Fibroblast of skin of abdomen (primary cell): Measurements from ENCODE around the gene FHL3. TPM values are rescaled to one million over a fixed set of nuclear protein-coding genes. Genes with fewer than 3 reads are reported as not detected.

Source experiments
- DNase-seq: peaks from one replicate; pipeline ENCODE4 v3.0.0-alpha.2; 2013
- polyA plus RNA-seq, 2 experiments: library from polyadenylated mRNA; unstranded; fragments of 120-200 nt; gene quantifications; one replicate each; pipeline ENCODE4 v1.2.1, GENCODE V29; 2013; ENCODE audit not compliant: insufficient read length in 2 of 2

Gene FHL3, protein sequence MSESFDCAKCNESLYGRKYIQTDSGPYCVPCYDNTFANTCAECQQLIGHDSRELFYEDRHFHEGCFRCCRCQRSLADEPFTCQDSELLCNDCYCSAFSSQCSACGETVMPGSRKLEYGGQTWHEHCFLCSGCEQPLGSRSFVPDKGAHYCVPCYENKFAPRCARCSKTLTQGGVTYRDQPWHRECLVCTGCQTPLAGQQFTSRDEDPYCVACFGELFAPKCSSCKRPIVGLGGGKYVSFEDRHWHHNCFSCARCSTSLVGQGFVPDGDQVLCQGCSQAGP
- 98.4 TPM for polyA plus RNA-seq (2013, experiment 1 of 2; ENCODE audit: insufficient read length)
- polyA plus RNA-seq (2013, experiment 2 of 2; ENCODE audit: insufficient read length), result 104 TPM

DNA sequence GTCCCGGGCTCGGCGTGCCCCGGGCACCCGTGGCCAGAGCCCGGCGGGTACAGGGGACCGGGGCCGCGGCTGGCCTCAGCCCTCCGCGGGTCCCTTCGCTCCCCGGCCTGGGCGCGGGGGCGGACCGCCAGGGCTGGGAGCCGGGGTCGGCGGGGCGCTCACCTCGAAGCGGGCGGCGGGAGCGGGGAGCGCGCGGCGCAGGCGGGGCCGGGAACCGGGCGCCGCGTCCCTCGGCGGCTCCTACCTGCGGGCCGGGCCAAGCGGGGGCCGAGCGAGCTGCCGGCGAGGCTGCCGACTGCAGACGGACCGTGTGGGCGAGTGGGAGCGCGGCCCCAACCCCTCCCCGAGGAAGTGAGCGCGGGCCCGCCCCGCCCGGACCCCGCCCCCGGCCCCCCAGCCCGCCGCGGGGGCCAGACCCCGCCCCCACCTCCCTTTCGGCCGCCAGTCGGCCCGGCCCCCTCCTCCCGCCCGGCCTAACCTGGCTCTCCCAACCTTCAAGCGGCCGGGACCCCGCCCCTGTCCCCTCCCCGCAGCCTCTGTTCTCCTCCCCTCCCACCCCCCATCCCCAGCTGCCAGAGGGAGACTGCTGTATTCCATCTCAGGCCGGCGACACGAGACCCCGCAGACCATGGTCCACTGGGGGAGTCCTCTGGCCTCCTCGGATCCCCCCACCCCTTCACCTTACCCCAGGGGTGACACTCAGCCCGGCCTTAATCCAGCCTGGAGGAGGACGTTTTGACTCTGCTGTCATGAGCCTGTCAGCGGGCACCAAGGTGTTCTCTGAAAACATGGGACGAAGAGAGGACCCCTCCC, at the start of gene FHL3:
TSS of gene FHL3 (minus strand) at position 320 of the 813 bp plus-strand sequence. CDS start 6,102 bp downstream, outside the sequence.
- peak; percentile 70 for DNase-seq

DNA sequence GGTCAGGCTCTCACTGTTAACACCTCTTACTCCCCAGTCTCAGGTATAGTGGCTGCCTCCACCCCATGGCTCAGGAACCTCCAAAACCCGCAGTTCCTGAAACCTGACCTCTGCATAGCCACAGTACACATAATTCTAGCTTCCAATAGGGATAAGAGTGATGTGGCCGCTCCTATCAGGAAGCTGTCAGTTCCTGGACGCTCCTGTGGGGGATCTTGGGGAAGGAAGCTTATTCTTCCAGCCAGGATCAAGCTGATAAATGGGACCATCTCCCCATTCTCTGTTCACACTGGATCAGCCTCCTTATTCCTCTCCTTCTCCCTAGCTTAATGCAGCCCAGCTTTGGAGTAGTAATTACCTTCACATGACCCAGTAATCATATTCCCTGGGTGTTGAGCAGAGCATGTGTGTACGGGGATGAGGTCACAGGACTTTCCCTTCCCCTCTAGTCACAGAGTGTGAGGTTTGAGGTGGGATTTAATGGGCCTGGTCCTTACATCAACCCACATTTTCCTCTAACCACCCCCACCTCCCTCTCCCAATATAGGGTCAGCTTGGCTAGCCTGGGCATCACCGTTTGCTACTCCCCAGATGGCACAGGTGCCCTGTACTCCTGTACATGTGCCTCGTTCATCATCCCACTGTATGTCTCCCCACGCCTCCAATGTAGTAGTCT, 48.2 kb upstream of the FHL3 start:
- no peak for DNase-seq

- no peak for DNase-seq
Observed at GRCh38 chr1:38052750-38053415, 47.6 kb upstream of the FHL3 start.

- no peak for DNase-seq
Observed at GRCh38 chr1:38051079-38051543, 45.8 kb upstream of the FHL3 start.

- DNase-seq, result no peak
Observed at GRCh38 chr1:38050397-38051078, 45.2 kb upstream of the FHL3 start.

DNA sequence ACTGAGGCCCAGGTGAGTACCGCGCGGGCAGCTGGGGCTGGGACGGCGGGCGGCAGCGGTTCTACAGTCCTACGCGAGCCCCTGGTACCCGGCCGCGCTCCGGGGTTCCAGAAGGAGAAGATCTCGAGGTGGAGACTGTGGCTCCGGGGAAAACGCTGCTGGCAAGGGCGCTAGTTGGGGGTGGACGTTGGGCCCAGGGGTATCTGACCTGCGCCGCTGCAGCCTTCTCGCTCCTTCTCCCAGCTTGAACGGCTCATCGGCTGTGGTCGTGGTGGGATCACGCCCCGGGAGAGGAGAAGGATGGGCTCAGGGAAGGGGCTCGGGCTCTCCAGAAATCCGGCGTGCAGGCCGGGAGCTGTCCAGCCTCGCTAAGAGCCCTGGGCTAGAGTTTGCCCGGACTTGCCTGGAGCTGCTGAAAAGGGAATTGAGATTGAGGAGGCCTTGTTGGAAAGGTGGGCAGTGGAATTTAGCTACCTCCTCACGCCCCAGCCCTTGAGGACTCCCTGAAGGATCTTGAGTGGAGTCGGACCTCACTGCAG, 42.4 kb upstream of the FHL3 start:
- peak; percentile 33 for DNase-seq

- peak; percentile 82 for DNase-seq
Observed at GRCh38 chr1:38046884-38047602, 41.7 kb upstream of the FHL3 start.

GRCh38 chr1:38046333-38046883, 41.1 kb upstream of the FHL3 start, which contains the start of gene POU3F1:
TSS of gene POU3F1 (minus strand) at chr1:38046793. CDS start at chr1:38046743, 50 bp downstream.
- DNase-seq, result no peak

GRCh38 chr1:38045401-38046332, 40.4 kb upstream of the FHL3 start:
- no peak for DNase-seq

DNA sequence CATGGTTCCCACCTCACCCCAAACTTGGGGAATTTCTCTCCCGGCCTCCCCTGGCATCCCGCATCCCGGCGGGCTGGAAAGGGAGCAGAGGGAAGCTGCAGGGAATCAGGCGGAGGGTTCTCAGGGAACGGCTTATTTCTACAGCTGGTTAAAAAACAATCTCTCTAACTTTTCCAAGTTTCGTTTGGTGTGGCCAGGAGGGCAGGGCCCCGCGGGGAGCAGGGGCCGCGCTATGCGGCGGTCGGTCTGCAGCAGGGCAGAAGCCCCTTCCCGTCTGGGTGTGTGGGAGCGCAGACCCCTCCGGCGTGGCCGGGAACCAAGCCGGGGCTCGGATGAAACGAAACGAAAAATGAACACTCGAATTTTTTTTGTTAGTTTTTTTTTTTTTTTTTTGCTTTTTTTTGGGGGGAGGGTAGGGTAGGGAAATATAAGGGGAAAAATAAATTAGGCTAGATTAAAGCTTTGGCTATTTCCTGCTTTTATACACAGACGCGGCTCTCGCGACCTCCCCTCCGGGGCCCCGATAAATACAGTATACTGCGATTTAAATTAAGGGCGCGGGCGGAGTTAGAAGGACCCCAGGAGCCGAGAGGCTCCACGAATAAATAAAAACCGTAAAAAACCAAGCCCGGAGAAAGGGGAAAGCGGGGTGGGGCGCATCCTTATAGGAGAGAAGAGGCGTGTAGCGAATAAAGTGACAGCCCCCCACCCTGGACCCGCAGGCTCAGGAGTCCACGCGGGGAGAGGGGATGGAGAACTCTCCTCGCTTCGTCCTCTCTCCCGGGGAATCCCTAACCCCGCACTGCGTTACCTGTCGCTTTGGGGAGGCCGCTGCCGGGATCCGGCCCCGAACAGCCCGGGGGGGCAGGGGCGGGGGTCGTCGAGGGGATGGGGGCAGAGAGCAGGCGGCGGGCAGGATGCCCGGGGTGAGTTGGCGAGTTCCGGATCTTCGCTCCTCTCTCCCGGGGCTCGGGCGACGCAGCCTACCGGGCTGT, 39.2 kb upstream of the FHL3 start:
- no peak for DNase-seq

DNA sequence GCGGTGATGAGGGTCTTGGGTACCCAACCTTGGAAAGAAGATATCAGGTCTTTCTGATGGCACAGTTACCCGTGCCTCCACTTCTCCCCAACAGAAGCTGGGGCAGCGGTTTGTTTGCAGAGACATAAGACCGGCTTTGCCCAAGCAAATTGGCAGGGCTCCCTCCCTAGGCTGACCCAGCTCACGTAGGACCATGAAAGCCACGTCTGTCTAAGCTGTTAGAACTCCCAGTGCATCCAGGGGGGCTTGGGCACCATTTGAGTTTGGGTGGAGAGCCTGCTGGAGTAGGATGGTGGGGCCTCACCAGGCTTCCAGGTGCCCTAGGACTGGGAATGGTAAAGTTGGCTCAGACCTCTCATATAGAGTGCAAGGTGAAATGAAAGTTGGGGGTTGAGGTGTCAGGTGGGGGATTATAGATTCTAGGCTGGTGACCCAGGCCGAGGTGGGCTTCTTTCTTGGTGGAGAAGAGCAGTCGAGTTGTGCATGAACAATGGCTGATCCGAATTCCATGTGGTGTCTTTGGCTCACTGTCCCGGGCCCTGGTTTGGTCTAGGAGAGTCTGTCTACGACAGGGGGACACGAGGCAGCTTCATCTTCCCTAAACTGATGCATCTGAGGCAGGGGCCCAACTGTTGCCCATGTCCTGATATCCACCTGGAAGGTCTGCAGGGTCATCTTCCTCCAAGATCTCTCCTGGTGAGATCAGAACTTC, 37.9 kb upstream of the FHL3 start:
- DNase-seq, result no peak

- no peak for DNase-seq
Observed at GRCh38 chr1:38041936-38042834, 36.9 kb upstream of the FHL3 start.

GRCh38 chr1:38039331-38040088, 34.2 kb upstream of the FHL3 start:
- DNase-seq, result no peak

DNA sequence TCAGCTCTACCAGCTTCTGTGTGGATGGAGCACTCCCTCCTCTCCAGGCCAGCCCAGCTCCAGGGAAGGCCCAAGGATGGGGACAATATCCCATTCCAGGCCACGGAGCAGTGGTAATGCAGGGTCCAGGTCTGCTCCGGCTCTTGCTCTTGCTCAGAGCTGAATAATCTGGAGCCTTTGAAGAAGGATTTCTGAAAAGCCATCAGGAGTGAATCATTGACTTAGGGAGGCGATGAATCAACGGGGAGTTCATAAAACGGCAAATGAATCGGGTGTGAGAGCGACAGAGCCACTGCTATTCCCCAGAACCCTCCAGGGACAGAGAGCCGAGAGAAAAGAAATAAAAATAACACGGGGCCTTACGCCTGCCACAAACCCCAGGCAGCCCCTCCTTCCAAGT, 33.5 kb upstream of the FHL3 start:
- DNase-seq, result peak; percentile 76

DNA sequence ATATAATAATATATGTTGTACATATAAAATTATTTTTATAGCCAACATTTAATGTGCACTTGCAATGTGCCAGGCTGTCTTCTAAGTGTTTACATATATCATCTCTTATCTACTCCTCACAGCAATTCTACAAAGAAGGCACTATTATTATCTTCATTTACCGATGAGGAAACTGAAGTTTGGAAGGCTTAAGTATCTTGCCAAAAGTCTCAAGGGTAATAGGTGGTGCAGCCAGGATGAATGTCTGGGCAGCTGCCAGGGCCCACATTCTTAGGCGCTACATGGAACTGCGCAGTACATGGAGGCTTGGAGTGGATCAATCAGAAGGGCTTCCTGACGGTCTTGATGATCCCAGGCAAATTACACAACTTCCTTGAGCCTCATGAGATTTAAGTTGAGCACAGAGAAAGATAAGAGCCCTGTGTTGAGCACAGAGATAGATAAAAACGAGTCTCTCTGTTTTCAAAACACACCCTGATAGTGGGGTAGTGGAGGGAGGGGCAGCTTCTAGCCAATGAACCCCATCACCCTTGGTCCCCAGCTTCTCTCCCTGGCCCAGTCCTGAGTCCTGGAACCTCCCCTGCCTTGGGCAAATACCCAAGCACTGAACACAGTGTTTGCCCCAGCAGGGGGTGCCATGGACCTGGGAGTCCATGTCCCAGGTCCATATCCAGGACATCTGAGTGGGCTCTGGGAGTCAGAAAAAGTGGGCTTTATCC, 32.1 kb upstream of the FHL3 start:
- no peak for DNase-seq
